GM21786 (cell line): ENCODE measurements around the gene SULF2.

Experiments
- ATAC-seq: cut with Tn5 transposase; IDR thresholded peaks from one replicate; pipeline ENCODE4 v1.9.1; 2021; ENCODE audit not compliant: unreplicated experiment

The SULF2 gene

GRCh38 chr20:47672886-47673670, 112.2 kb downstream of the SULF2 start:
- no peak for ATAC-seq

- ATAC-seq = no peak
These were observed 113.1 kb downstream of the SULF2 start for GRCh38 chr20:47672166-47672565.

GRCh38 chr20:47670913-47671312, 114.4 kb downstream of the SULF2 start:
- no peak for ATAC-seq

GRCh38 chr20:47669927-47670890, 115.1 kb downstream of the SULF2 start:
- no peak for ATAC-seq

- ATAC-seq = no peak
These were observed 115.8 kb downstream of the SULF2 start for GRCh38 chr20:47669489-47669888.

- no peak for ATAC-seq
These were observed 116.2 kb downstream of the SULF2 start for GRCh38 chr20:47669152-47669425.

- ATAC-seq = no peak
These were observed 116.7 kb downstream of the SULF2 start for GRCh38 chr20:47668313-47669151.

GRCh38 chr20:47667531-47668312, 117.6 kb downstream of the SULF2 start:
- no peak for ATAC-seq

- ATAC-seq = no peak
These were observed 118.2 kb downstream of the SULF2 start for GRCh38 chr20:47667086-47667485.

- ATAC-seq = no peak
These were observed 119.0 kb downstream of the SULF2 start for GRCh38 chr20:47666304-47666703.

- ATAC-seq = no peak
These were observed 119.9 kb downstream of the SULF2 start for GRCh38 chr20:47665221-47665991.

GRCh38 chr20:47664744-47665143, 120.5 kb downstream of the SULF2 start:
- no peak for ATAC-seq

- ATAC-seq = no peak
These were observed 121.2 kb downstream of the SULF2 start for GRCh38 chr20:47664068-47664437.

- no peak for ATAC-seq
These were observed 121.8 kb downstream of the SULF2 start for GRCh38 chr20:47663354-47664067.

GRCh38 chr20:47662483-47663353, 122.6 kb downstream of the SULF2 start:
- ATAC-seq = no peak

GRCh38 chr20:47661714-47662113, 123.6 kb downstream of the SULF2 start:
- ATAC-seq = no peak

GRCh38 chr20:47660983-47661700, 124.1 kb downstream of the SULF2 start:
- ATAC-seq = no peak

GRCh38 chr20:47660602-47660905, 124.7 kb downstream of the SULF2 start:
- no peak for ATAC-seq
